GM18909 (cell line): ENCODE results near the gene SLC25A43.
"Not testable (repeated sequence)": the region's sequence is repeated elsewhere in the genome, so short reads cannot be mapped to it uniquely, and the experiment has no call there.

Source experiments
- ATAC-seq: cut with Tn5 transposase; IDR thresholded peaks from one replicate; pipeline ENCODE4 v1.9.1; 2021; ENCODE audit warnings: mild to moderate bottlenecking; ENCODE audit not compliant: unreplicated experiment, poor library complexity

The SLC25A43 gene

DNA sequence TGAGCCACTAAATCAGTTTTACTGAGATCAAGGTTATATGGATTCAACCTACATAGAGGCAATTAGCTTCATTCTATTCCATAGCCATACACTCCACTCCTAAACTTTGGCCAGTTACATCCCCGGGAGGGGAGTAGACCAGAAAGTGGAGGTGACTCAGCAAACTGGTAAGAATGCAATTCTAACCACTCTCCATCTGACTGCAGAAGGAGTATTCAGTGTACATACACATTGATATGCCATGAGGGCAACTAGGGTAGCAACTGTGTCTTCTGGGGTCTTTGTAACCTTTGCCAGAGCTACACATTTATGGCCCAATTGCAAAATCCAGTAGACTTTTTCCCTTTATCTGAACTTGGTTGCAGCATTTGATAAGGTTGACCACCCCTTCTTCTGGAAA, 7.6 kb downstream of the SLC25A43 start:
- ATAC-seq: no peak

- no peak for ATAC-seq
These were observed 8.5 kb downstream of the SLC25A43 start for GRCh38 chrX:119407681-119408080.

DNA sequence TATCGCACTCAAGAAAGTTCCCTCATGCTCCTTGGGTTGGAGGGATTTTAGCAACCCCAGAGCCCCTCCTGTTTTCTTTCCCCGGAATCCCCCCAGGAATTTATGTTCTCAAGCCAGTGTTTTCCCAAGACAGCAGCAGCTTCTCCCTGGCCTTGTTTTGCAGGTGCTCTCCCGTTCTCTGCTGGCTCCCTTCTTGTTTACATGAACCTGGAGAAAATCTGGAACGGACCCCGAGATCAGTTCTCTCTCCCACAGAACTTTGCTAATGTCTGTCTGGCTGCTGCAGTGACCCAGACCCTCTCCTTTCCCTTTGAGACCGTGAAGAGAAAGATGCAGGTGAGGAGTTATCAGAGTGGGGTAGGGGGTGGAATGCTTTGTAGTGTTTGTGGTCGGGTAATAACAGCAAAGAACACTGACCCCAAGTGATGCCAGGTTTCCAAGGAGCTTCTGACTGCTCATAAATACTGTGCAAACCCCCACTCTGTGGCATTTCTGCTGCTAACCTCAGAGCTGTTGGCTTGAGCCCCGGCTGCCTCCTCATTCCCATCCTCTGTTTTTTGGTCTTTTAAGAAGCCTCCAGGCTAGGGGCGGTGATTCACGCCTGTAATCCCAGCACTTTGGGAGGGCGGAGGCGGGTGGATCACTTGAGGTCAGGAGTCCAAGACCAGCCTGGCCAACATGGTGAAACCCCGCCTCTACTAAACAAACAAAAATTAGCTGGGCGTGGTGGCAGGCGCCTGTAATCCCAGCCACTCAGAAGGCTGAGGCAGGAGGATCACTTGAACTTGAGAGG, 11.1 kb downstream of the SLC25A43 start:
- no peak for ATAC-seq

GRCh38 chrX:119410854-119411253, 11.7 kb downstream of the SLC25A43 start:
- no peak for ATAC-seq

DNA sequence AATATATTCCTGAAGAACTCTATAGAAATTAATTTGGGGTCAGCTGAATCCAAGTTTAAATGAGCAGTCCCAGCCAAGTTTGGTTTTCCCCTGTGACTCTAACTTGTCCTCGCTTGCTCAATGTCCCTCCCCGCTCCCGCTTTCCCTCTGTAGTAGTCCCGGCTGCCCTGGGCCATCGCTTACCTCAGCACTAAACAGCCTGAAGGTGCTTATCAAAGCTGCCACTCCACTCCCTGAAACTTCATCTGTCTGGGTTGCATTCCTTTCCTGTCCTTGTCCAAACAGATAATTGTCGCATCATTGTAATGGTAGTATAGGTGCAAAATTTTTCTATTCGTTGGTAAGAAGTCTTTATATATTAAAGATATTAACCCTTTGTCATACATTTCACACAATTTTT, 12.8 kb downstream of the SLC25A43 start:
- ATAC-seq: no peak

GRCh38 chrX:119417376-119417775, 18.2 kb downstream of the SLC25A43 start:
- ATAC-seq: no peak

- ATAC-seq: no peak
These were observed 18.7 kb downstream of the SLC25A43 start for GRCh38 chrX:119417842-119418241.

DNA sequence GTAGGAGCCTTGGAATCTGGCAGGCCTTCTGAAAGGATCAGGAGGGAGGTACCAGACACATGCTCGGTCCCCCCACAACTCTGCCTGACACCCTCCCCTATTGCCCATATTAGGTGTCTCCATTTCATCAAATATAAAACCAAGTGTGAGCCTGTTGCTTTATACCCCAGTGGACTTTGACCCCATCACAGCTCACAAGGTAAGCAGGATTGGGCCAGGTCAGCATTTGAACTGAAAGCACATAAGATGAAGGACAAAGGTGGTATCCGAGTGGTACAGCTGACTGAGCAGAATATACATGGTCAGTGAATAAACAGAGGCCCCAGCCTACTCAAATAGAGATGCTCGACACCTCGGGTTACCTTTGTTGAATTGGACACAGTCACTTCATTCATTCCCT, 20.0 kb downstream of the SLC25A43 start:
- ATAC-seq: no peak

- ATAC-seq: no peak
These were observed 20.8 kb downstream of the SLC25A43 start for GRCh38 chrX:119419898-119420297.

- no peak for ATAC-seq
These were observed 22.0 kb downstream of the SLC25A43 start for GRCh38 chrX:119421016-119421705.

- ATAC-seq: no peak
These were observed 24.5 kb downstream of the SLC25A43 start for GRCh38 chrX:119423631-119424030.

GRCh38 chrX:119424999-119425398, 25.9 kb downstream of the SLC25A43 start:
- ATAC-seq: no peak

- ATAC-seq: peak; percentile 80
These were observed 28.1 kb downstream of the SLC25A43 start for GRCh38 chrX:119427024-119427794.

DNA sequence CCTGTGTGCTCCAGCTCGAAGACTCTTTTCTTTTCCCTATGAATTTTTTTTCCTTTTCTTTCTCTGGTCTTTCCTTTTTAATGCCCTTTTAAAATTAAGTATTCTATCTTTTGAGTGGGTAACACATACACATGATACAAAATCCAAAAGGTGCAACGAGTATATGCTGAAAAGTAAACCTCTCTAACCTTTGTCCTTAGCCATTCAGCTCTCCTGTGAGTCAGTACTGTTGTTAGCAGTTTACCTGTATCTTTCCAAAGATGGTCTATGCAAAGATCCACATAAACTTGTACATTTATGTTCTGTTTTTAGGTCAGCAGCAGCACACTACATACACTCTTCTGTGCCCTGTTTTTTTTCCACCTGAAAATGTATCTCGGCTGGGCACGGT, 28.7 kb downstream of the SLC25A43 start:
- ATAC-seq: no peak

GRCh38 chrX:119429471-119429870, 30.3 kb downstream of the SLC25A43 start:
- ATAC-seq: no peak

DNA sequence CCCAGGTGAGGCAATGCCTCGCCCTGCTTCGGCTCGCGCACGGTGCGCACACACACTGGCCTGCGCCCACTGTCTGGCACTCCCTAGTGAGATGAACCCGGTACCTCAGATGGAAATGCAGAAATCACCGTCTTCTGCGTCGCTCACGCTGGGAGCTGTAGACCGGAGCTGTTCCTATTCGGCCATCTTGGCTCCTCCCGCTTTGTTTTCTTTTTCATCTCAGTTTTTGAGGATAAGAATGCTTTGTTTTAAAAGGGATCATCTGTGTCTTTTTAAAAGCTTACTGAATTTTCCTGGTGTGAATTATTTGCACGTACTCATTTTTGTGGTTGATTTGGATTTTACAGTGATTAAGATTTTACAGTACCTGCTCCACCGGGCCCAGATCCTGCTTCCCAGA, 42.2 kb downstream of the SLC25A43 start:
- not testable (repeated sequence) for ATAC-seq

- ATAC-seq: no peak
These were observed 43.1 kb downstream of the SLC25A43 start for GRCh38 chrX:119442286-119442685.

- ATAC-seq: no peak
These were observed 54.1 kb downstream of the SLC25A43 start for GRCh38 chrX:119453202-119453601.

DNA sequence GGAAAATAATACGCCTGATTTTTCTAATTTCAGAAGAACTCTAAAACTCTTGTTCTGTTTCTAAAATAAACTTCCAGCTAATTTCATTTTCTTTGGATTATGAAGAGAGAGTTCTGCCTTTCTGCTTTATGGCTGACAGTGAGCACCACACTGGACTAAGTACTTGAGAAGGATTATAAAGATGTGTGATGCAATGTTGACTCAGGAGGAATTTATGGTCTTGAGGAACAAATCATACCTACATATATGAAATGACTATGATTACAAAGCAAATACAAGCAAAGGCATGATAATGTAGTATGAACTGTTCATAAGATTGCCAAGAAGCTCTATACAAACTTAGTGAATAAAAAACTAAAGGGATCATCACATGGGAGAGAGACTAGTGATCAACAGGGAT, 56.1 kb downstream of the SLC25A43 start:
- no peak for ATAC-seq

- no peak for ATAC-seq
These were observed 60.0 kb downstream of the SLC25A43 start for GRCh38 chrX:119459181-119459580.

GRCh38 chrX:119465555-119465954, 66.4 kb downstream of the SLC25A43 start:
- no peak for ATAC-seq
